HepG2 (cell line): ENCODE data around the gene VPS54. TPM values are rescaled to one million over a fixed set of nuclear protein-coding genes. Genes with fewer than 3 reads are reported as not detected.

ENCODE experiments used
- BHLHE40 ChIP-seq: IDR thresholded peaks from 2 replicates; pipeline ENCODE4 v1.6.1; 2011; ENCODE audit warnings: low read length, improper control_type of control experiment
- CREM ChIP-seq, 2 experiments: sonication (generic) in 1 of 2; formaldehyde crosslinking in 1 of 2; IDR thresholded peaks; 2 replicates each; pipeline versions ENCODE4 v1.4.0 to v1.6.1; 2016 to 2020; ENCODE audit warnings: antibody characterized with exemption in 1 of 2, mild to moderate bottlenecking in 1 of 2, missing genetic modification reagents in 1 of 2
- ELF3 ChIP-seq: IDR thresholded peaks from 2 replicates; pipeline ENCODE4 v1.6.1; 2016; ENCODE audit warnings: missing genetic modification reagents, missing compliant biosample characterization
- HIC2 ChIP-seq: sonication (generic); formaldehyde crosslinking; IDR thresholded peaks from 2 replicates; pipeline ENCODE4 v1.9.0; 2022; ENCODE audit warnings: low read depth, missing genetic modification reagents
- HNRNPLL ChIP-seq: fragments of 200-400 bp; formaldehyde crosslinking; IDR thresholded peaks from 2 replicates; pipeline ENCODE4 v1.6.1; 2017; ENCODE audit warnings: mild to moderate bottlenecking, low read depth, low read length; ENCODE audit not compliant: poor library complexity, severe bottlenecking
- RCOR2 ChIP-seq: IDR thresholded peaks from 2 replicates; pipeline ENCODE4 v1.6.1; 2016; ENCODE audit warnings: missing biosample characterization, missing genetic modification reagents
- YEATS2 ChIP-seq: sonication (generic); formaldehyde crosslinking; IDR thresholded peaks from 2 replicates; pipeline ENCODE4 v1.4.0; 2020; ENCODE audit warnings: missing genetic modification reagents, borderline replicate concordance
- ZNF207 ChIP-seq: fragments of 450-650 bp; IDR thresholded peaks from 2 replicates; pipeline ENCODE4 v1.6.1; 2016; ENCODE audit warnings: antibody characterized with exemption, borderline replicate concordance
- ZNF225 ChIP-seq: sonication (generic); formaldehyde crosslinking; IDR thresholded peaks from 2 replicates; pipeline ENCODE4 v1.4.0; 2020; ENCODE audit warnings: mild to moderate bottlenecking, missing genetic modification reagents
- ZNF234 ChIP-seq: sonication (generic); formaldehyde crosslinking; conservative IDR thresholded peaks from 2 replicates; pipeline ENCODE4 v1.5.1; 2020; ENCODE audit warnings: mild to moderate bottlenecking, missing genetic modification reagents
- ZNF431 ChIP-seq: sonication (generic); formaldehyde crosslinking; IDR thresholded peaks from 2 replicates; pipeline ENCODE4 v1.9.0; 2022; ENCODE audit warnings: missing genetic modification reagents, low read depth, mild to moderate bottlenecking, borderline replicate concordance
- ZNF44 ChIP-seq: sonication (generic); formaldehyde crosslinking; IDR thresholded peaks from 2 replicates; pipeline ENCODE4 v1.5.1; 2020; ENCODE audit warnings: mild to moderate bottlenecking, missing genetic modification reagents
- polyA plus RNA-seq, 8 experiments: library from polyadenylated mRNA; depleted of rRNA in 3 of 8; stranded (reverse) in 7 of 8; unstranded in 1 of 8; fragments of >200 nt; fragmentation: Illumina TruSeq in 4 of 8; extraction: Trizol in 4 of 8; gene quantifications; 2 replicates each; pipeline versions ENCODE4 v1.2.1 to v1.2.3, GENCODE V29; 2011 to 2016; ENCODE audit warnings: low read depth in 4 of 8, missing spikeins in 1 of 8, mixed read lengths in 1 of 8; ENCODE audit not compliant: insufficient read depth in 1 of 8
- total RNA-seq, 5 experiments: library from RNA; depleted of rRNA; stranded (reverse); fragments of >200 nt; fragmentation: Illumina TruSeq; extraction: Trizol; gene quantifications; 2 replicates each; pipeline ENCODE4 v1.2.3, GENCODE V29; 2016; ENCODE audit warnings: low read depth in 1 of 5
- TF ChIP-seq, protein P1 (sequence below), 2 experiments: fragments of 450-650 bp in 1 of 2; sonication (generic) in 1 of 2; formaldehyde crosslinking in 1 of 2; IDR thresholded peaks; 2 replicates each; pipeline versions ENCODE4 v1.6.1 to v1.8.0; 2016 to 2022; ENCODE audit warnings: antibody characterized with exemption in 1 of 2, mild to moderate bottlenecking in 1 of 2, missing genetic modification reagents in 1 of 2
- TF ChIP-seq, protein P2 (sequence below): sonication (generic); formaldehyde crosslinking; IDR thresholded peaks from 2 replicates; pipeline ENCODE4 v1.5.1; 2020; ENCODE audit warnings: mild to moderate bottlenecking, moderate library complexity, missing genetic modification reagents
- TF ChIP-seq, protein P3 (sequence below): sonication (generic); formaldehyde crosslinking; IDR thresholded peaks from 2 replicates; pipeline ENCODE4 v1.8.1; 2023; ENCODE audit warnings: mild to moderate bottlenecking, moderate library complexity, missing genetic modification reagents

VPS54 gene
- total and polyA plus RNA-seq, 2 of the 13 experiments (the other 11 are each of a cell fraction or from before 2014, with no cell fraction given): 64.7 to 77.5 TPM

GRCh38 chr2:64049633-64050220, 30.5 kb upstream of the VPS54 start (continued):
- TF ChIP-seq, protein P1, sequence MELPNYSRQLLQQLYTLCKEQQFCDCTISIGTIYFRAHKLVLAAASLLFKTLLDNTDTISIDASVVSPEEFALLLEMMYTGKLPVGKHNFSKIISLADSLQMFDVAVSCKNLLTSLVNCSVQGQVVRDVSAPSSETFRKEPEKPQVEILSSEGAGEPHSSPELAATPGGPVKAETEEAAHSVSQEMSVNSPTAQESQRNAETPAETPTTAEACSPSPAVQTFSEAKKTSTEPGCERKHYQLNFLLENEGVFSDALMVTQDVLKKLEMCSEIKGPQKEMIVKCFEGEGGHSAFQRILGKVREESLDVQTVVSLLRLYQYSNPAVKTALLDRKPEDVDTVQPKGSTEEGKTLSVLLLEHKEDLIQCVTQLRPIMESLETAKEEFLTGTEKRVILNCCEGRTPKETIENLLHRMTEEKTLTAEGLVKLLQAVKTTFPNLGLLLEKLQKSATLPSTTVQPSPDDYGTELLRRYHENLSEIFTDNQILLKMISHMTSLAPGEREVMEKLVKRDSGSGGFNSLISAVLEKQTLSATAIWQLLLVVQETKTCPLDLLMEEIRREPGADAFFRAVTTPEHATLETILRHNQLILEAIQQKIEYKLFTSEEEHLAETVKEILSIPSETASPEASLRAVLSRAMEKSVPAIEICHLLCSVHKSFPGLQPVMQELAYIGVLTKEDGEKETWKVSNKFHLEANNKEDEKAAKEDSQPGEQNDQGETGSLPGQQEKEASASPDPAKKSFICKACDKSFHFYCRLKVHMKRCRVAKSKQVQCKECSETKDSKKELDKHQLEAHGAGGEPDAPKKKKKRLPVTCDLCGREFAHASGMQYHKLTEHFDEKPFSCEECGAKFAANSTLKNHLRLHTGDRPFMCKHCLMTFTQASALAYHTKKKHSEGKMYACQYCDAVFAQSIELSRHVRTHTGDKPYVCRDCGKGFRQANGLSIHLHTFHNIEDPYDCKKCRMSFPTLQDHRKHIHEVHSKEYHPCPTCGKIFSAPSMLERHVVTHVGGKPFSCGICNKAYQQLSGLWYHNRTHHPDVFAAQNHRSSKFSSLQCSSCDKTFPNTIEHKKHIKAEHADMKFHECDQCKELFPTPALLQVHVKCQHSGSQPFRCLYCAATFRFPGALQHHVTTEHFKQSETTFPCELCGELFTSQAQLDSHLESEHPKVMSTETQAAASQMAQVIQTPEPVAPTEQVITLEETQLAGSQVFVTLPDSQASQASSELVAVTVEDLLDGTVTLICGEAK (IDR thresholded peaks at IDR 0.05): no peak
- TF ChIP-seq, protein P1 (CRISPR knock-in tag; IDR thresholded peaks at IDR 0.05): no peak
- TF ChIP-seq ZNF225 (CRISPR knock-in tag) (no peak), BHLHE40 (0 out of 2 replicates have a peak, but pooled peaks have one; percentile 28), HIC2 (CRISPR knock-in tag) (0 out of 2 replicates have a peak, but pooled peaks have one; percentile 27), CREM (IDR thresholded peaks at IDR 0.05) (no peak), CREM (CRISPR knock-in tag; IDR thresholded peaks at IDR 0.05) (no peak), ZNF234 (CRISPR knock-in tag) (no peak), HNRNPLL (no peak), RCOR2 (CRISPR knock-in tag) (no peak), ELF3 (CRISPR knock-in tag) (peak; percentile 79), ZNF207 (no peak), ZNF431 (CRISPR knock-in tag) (no peak), ZNF44 (CRISPR knock-in tag) (no peak), YEATS2 (no peak)
- TF ChIP-seq, protein P2, sequence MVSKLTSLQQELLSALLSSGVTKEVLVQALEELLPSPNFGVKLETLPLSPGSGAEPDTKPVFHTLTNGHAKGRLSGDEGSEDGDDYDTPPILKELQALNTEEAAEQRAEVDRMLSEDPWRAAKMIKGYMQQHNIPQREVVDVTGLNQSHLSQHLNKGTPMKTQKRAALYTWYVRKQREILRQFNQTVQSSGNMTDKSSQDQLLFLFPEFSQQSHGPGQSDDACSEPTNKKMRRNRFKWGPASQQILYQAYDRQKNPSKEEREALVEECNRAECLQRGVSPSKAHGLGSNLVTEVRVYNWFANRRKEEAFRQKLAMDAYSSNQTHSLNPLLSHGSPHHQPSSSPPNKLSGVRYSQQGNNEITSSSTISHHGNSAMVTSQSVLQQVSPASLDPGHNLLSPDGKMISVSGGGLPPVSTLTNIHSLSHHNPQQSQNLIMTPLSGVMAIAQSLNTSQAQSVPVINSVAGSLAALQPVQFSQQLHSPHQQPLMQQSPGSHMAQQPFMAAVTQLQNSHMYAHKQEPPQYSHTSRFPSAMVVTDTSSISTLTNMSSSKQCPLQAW (CRISPR knock-in tag): peak; percentile 59
- TF ChIP-seq, protein P3, sequence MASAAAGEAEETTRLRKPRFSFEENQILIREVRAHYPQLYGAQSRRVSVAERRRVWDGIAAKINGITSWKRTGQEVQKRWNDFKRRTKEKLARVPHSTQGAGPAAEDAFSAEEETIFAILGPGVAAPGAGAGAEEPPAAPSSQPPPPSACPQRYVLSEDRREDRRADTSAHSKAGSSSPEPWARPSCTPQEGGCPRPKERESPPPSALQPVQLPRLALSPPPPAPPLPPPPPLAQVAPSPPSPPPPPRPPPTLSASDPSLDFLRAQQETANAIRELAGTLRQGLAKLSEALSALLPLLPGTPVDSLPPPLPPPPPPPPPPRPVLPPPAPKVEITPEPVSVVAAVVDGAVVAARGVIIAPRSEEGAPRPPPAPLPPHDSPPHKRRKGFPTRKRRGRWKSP: peak; percentile 64
